ENCODE results near the gene UCMA.

DNA sequence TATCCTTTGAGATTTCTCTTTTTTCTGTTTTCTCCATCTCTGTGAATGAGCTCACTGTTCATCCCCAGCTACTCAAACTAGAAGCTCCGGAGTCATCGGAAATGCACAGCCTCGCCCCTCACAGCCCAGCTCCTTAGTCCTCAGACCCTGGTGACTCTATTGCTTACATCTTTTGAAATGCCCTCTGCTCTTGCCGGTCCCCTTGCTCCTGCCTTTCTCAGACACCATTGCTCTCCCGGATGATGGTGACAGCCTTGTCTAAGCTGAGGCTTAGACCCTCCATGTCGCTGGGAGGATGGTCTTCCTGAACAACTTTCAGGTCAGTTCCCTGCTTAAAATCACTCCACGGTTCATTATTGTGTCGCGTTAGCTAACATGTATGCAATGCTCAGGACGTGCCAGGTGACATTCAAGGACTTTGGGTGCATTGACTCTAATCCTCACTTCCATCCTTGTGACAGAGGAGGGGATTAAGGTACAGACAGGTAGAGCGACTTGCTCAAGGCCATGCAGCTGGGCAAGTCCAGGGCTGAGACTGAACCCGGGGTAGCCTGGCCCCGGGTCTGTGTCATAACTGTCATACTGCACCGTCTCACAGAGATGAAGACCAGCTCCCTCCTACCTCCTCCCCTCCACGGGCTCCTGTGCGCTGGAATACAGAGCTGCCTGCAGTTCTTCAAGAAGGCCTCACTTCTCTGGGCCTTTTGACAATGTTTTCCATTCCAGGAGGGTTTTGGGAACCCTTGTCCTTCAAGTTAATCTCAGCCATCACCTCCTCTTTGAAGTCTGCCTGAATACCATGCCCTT lies 4.3 kb upstream of the UCMA start:
- TF ChIP-seq CTCF (IDR thresholded peaks at IDR 0.05) (no peak), POLR2A (IDR thresholded peaks at IDR 0.05) (no peak)

All from tibial nerve (tissue), 3 donors.